ENCODE measurements around the gene CLEC19A.

CLEC19A gene

DNA sequence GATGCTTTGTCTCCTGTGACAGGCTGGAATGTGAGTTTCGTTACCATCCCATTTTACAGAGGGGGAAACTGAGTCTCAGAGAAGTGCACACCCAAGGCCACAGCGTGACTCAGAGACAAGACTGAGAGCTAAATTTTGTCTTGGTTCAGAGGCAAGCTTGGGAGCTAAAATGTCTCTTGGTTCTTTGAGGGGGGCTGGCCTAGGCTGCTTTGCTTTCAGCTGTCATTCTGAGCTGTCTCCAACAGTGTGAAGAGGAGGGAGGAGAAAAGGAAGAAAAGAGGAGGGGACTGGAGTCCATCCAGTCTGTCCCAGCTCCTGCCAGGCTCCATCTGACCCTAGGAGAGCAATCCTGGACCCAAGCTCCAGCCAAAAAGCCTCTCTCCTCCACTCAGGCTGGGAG lies at the start of gene CLEC19A:
Gene CLEC19A, plus strand, starts transcription at position 301 of the 400 bp plus-strand sequence. CDS start 121 bp downstream, outside the sequence.
- no peak for DNase-seq (ENCODE audit: low read depth)

DNA sequence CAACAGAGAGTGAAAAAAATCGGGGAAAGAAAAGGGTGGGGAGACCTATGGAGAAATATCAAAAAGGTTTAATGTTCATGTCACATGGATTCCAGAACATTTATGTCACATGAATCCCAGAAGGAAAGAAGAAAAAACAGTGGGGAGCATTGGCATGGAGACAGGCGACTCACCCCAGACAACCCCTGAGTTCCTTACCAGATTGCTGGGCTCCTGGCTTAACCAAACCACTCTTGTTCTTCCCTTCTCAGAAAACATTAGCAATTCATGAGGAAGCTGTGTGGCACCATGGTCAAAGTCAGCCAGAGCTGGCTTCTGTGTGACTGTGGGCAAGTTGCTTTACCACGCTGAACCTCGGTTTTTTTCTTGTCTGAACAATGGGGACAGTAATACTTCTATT lies 49.6 kb upstream of the CLEC19A start:
- DNase-seq (ENCODE audit: low read depth), result no peak

DNA sequence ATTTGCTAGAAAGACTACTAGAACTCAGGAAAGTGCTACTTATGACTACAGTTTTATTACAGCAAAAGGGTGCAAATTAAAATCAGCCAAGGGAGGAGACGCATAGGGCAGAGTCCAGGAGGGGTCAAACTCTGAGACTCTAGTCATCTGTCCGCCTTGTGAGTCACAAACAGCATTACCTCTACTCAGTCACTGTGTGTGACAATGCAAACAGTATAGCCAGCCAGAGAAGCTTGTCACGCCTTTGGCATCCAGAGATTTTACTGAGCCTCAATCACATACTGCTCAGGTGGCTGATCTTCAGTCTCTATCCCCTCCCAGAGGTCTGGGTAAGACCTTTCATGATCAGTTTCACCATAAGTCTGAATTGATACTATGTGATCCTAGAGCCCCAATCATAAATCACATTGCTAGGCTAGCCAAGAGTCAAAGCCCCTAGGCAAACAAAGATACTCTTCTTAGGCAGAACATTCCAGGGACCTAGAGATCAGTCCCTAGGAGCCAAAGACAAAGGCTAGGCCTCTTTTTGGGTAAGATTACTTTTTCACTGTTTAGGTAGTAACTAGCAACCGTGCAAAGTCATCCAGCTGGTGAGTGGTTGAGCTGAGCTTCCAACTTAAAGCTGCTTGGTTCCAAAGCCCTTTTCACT lies 48.8 kb upstream of the CLEC19A start:
- DNase-seq (ENCODE audit: low read depth), result peak; percentile 14

- DNase-seq (ENCODE audit: low read depth), result no peak
Measured at GRCh38 chr16:19238406-19238805, 47.1 kb upstream of the CLEC19A start.

DNA sequence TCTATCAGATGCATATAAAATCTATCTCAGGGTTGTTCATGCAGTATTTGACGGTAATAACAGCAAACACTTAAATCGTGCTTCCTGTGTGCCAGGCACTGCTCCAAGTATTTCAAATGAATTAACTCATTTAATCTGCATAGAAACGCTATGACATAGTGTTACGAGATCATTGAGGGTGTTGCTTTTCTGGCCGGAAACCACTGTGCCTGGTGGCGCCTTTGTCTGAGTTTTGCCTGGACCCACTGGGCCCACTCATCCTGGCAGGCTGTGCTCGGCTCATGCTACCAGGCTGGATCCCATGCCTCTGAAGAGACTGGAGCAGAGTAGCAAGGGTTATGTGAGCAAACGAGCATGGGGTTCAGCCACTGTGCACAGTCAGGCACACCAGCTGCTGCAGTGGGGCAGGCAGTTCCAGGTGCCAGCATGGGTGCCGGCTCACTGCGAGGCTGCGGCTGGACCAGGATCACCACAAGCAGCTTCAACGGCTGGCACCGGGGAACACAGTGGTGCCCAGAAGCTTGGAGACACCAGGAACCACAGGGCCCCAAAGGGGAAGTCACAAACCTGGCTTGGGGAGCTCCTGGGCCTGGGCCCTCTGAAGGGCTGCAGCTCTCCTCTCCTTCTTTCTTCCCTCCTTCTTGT lies 45.9 kb upstream of the CLEC19A start:
- DNase-seq (ENCODE audit: low read depth), result no peak

DNA sequence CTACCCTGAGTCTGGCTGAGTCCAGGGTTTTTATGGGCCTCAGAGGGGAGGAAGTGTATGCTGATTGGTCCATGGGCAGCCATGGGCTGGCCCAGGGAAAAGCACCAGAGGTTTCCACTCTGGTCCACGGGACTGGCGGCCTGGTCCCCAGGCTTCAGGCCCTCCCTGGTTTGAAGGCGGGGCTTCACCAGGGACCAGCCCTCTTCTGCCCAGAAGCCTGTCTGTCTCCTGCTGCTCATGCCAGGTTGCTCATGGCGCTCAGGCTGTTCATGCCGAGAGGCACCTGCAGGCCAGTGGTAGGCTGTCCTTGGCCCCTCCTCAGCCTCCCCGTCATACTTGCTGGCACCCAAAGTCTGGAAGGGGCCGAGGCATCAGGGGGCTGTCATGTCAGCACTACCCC lies 45.0 kb upstream of the CLEC19A start:
- DNase-seq (ENCODE audit: low read depth), result no peak

- DNase-seq (ENCODE audit: low read depth), result no peak
Measured at GRCh38 chr16:19241512-19241911, 44.0 kb upstream of the CLEC19A start.

- no peak for DNase-seq (ENCODE audit: low read depth)
Measured at GRCh38 chr16:19242186-19242585, 43.3 kb upstream of the CLEC19A start.

DNA sequence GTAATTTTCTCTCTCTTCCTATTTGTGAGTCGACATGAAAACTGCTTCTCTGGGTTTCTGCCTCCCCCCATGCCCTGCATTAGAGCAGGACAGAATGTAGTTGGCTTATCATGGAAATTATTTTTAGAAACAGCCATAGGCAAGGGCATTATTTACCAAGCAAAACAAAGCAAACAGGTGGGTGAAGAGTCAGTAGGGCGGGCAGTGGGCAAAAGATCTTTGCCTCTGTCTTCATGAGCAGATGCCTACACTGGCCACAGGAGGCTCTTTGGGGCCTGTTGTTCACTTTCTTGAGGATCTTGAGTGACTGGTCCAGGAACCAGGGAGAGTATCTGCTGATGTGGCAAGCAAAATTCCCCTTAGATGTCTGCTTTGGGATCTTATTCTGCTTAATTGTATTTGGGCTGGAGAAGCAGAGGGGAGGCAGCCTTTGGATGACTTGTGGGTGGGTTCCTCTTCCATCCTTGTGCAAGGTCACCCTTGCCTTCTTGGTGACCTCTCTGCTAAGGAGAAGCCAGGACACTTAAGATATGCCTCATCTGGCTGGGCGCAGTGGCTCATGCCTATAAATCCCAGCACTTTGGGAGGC lies 42.5 kb upstream of the CLEC19A start:
- DNase-seq (ENCODE audit: low read depth), result no peak

DNA sequence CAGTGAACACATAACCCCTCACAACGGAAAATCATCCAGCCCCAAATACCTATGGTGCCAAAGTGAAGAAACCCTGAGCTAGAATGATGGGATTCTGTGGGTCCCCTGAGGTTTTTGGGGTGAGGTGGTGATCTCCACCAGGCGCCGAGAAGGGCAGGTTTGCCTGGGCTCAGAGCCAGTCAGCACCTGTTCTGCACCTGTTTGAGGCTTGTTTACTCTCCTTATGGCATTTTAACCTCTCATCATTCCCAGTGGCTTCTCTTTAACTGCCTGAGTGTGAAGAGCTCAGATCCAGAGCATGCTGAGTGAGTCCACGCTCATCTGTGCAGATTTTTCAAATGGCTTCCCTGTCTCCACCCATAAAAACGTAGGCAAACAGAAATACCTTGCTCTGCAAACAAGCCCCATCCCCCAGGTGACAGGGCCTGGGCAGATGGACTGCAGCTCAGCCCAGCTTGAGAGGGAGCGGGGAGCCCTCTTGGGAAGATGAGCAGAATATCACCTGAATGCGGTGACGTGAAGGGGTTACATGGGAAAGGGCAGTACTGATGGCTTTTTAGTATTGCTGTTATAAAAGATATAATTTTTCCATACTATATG lies 40.1 kb upstream of the CLEC19A start:
- DNase-seq (ENCODE audit: low read depth), result no peak

GRCh38 chr16:19252904-19253303 lies 32.6 kb upstream of the CLEC19A start:
- no peak for DNase-seq (ENCODE audit: low read depth)

DNA sequence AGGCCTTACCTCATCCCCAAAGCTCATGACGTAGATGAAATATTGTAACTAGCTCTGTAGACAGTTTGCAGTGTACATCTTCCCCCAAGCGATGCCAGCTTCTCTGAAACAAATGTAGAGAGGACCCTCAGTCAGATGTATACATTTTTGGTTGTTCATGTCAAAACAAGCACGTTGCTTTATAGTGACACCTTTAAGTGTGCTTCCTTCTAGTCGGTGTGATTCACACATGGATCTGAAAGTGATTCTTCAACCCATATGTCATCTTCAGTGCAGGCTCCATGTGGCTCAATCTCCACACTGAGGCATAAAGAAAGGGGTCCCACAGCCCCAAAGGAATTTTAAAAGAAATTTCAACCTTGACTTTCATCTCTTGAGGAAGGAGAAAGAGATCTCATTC lies 30.9 kb upstream of the CLEC19A start:
- DNase-seq (ENCODE audit: low read depth), result no peak

- no peak for DNase-seq (ENCODE audit: low read depth)
Measured at GRCh38 chr16:19264123-19264673, 21.3 kb upstream of the CLEC19A start.

DNA sequence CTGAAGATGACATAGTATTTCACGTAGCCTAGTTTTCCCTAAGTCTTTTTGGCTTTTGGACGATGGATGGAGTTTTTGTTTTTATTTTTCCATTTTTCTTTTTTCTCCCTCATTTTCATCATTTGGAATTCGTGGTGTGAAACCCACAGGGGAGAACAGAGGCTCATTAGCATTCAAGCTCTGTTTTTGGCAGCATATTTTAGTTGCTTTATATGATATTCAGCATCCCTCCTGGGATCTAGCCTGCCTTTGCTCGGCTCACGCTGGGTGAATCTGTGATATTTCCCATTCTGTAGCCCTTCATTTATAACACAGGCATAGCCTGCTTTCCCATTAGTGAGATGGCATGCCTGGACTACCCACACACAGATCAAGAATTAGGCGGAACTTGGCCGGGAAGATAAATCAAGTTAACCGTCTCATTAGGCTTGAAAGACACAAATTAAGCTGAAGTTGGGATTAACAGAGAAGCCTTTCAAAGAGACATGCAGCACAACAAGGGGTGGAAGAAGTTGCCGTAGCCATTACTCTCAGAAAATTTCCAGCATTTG lies 20.1 kb upstream of the CLEC19A start:
- no peak for DNase-seq (ENCODE audit: low read depth)

GRCh38 chr16:19266774-19267173 lies 18.8 kb upstream of the CLEC19A start:
- no peak for DNase-seq (ENCODE audit: low read depth)

- no peak for DNase-seq (ENCODE audit: low read depth)
Measured at GRCh38 chr16:19269098-19269497, 16.4 kb upstream of the CLEC19A start.

DNA sequence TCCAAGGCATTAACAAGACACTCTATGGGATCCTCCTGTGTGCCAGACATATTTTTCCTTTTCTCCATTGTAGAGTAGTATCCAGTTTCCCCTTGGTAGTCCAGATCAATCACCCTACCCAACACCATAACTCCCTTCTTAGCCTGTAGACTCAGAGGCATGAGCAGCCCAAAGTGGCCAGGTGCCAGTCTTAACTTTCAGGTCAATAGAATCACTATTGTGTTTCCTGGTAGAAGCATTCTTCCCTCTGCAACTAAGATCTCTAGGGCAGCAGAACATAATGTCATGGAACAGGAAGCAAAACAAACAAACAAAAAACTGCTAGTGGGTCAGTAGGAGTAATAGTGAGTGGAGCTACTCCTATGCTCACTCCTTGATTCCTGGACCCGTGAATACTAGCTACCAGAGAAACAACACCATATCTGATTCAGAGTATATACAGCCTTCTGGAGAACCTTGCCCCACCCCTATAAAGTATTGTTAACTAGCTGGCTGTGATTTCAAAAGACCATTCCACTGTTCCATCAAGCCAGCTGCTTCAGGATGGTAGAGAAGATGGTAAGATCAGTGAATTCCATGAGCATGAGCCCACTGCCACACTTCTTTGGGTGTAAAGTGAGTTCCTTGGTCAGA lies 11.2 kb upstream of the CLEC19A start:
- DNase-seq (ENCODE audit: low read depth), result no peak

- no peak for DNase-seq (ENCODE audit: low read depth)
Measured at GRCh38 chr16:19278403-19278802, 7.1 kb upstream of the CLEC19A start.

- DNase-seq (ENCODE audit: low read depth), result no peak
Measured at GRCh38 chr16:19281246-19281645, 4.3 kb upstream of the CLEC19A start.

DNA sequence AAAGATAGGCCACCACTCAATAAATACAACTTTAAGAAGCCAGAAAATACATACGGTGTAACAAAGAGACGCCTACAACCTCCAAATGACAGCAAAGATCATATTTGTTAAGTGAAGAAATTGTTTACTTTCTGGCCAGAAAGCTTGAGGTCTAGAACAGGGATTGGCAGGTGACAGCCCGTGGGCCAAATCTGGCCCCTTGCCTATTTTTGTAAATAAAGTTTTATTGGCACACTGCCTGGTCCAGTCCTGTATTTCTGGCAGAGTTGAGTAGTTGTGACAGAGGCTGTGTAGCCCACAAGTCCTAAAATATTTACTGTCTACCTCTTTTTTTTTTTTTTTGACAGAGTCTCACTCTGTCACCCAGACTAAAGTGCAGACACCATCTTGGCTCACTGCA lies 3.4 kb upstream of the CLEC19A start:
- no peak for DNase-seq (ENCODE audit: low read depth)

GRCh38 chr16:19283637-19284036 lies 1.9 kb upstream of the CLEC19A start:
- no peak for DNase-seq (ENCODE audit: low read depth)

DNA sequence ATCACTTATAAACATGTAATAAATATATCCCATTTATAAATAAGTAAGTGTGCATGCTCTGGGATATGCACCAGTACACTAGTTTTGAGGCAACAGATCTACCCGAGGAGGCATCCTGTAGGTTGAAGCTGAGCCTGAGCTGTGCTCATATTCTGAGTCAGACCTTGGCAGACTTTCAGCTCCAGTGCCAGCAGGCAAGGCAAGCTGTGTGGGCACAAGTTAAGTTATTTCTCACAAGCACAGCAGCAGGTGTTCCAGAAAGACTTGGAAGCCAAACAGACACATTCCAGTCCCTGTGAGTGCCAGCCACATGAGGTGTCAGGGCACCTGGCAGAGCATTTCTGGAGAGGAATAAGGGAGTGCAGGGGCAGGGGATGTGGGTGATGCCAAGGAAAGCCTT lies 1.3 kb upstream of the CLEC19A start:
- DNase-seq (ENCODE audit: low read depth), result peak; percentile 18

Measured in ELR (cell line).